Suppressor macrophage (primary cell): ENCODE measurements around the gene HNRNPLL.
"Not testable (repeated sequence)": the region's sequence is repeated elsewhere in the genome, so short reads cannot be mapped to it uniquely, and the experiment has no call there.

Experiments
- DNase-seq, 4 experiments: peaks; one replicate each; pipeline ENCODE4 v3.0.0-alpha.2; 2020 to 2022

The HNRNPLL gene

GRCh38 chr2:38552259-38552658 lies 50.5 kb downstream of the HNRNPLL start:
- no peak for DNase-seq

GRCh38 chr2:38551746-38552145 lies 51.0 kb downstream of the HNRNPLL start:
- DNase-seq, result no peak

GRCh38 chr2:38551171-38551570 lies 51.6 kb downstream of the HNRNPLL start:
- no peak for DNase-seq

GRCh38 chr2:38549851-38550250 lies 52.9 kb downstream of the HNRNPLL start:
- no peak for DNase-seq

GRCh38 chr2:38549071-38549704 lies 53.5 kb downstream of the HNRNPLL start:
- DNase-seq, result no peak

- peak; percentile 21 to 45 (median 33) for DNase-seq
These were observed 54.9 kb downstream of the HNRNPLL start for GRCh38 chr2:38547791-38548190.

- DNase-seq, result no peak
These were observed 56.1 kb downstream of the HNRNPLL start for GRCh38 chr2:38546585-38546984.

GRCh38 chr2:38546064-38546463 lies 56.7 kb downstream of the HNRNPLL start:
- no peak for DNase-seq

- not testable (repeated sequence) for DNase-seq
These were observed 60.5 kb downstream of the HNRNPLL start for GRCh38 chr2:38542248-38542631.

GRCh38 chr2:38540580-38541286 lies 62.0 kb downstream of the HNRNPLL start:
- DNase-seq, result no peak

GRCh38 chr2:38539086-38539485 lies 63.6 kb downstream of the HNRNPLL start:
- DNase-seq, result no peak

GRCh38 chr2:38537937-38538525 lies 64.7 kb downstream of the HNRNPLL start:
- DNase-seq, result no peak

- not testable (repeated sequence) for DNase-seq
These were observed 65.4 kb downstream of the HNRNPLL start for GRCh38 chr2:38537296-38537695.

GRCh38 chr2:38535744-38536506 lies 66.8 kb downstream of the HNRNPLL start:
- DNase-seq, result peak; percentile 75 to 93 (median 87)

- DNase-seq, result no peak
These were observed 67.4 kb downstream of the HNRNPLL start for GRCh38 chr2:38535404-38535743.

GRCh38 chr2:38534746-38535403 lies 67.9 kb downstream of the HNRNPLL start:
- no peak for DNase-seq

- DNase-seq, result no peak
These were observed 68.8 kb downstream of the HNRNPLL start for GRCh38 chr2:38533757-38534545.

GRCh38 chr2:38533180-38533579 lies 69.5 kb downstream of the HNRNPLL start:
- peak; percentile 79 to 87 (median 84) for DNase-seq

GRCh38 chr2:38532366-38532765 lies 70.4 kb downstream of the HNRNPLL start:
- DNase-seq, result no peak

- no peak for DNase-seq
These were observed 73.5 kb downstream of the HNRNPLL start for GRCh38 chr2:38529208-38529607.

- no peak for DNase-seq
These were observed 74.2 kb downstream of the HNRNPLL start for GRCh38 chr2:38528534-38528933.

- peak; percentile 45 to 63 (median 51) for DNase-seq
These were observed 74.7 kb downstream of the HNRNPLL start for GRCh38 chr2:38528008-38528442.
